ENCODE data around the gene SPIN1.

GRCh38 chr9:88380118-88380517, 8.1 kb upstream of the SPIN1 start:
- TF ChIP-seq CTCF (conservative IDR thresholded peaks at IDR 0.05) (no peak), ZFX (IDR thresholded peaks at IDR 0.05) (no peak)

Measured in C4-2B (cell line).